OCI-LY7 (cell line): Measurements from ENCODE around the gene ZNF750. TPM values are rescaled to one million over a fixed set of nuclear protein-coding genes. Genes with fewer than 3 reads are reported as not detected.

Source experiments
- BruUV-seq: library from RNA; stranded (reverse); fragments of 400-500 nt; replicated peaks from 2 replicates; lab custom pipeline; 2021; lab: Mats Ljungman, UMichigan
- CTCF ChIA-PET: fragments of 300-600 bp; sonication (Branson Sonifier 250); formaldehyde crosslinking; loops from one replicate; lab custom pipeline; 2022; ENCODE audit warnings: antibody characterized with exemption; ENCODE audit not compliant: unreplicated experiment; lab: Charles Lee
- POLR2A ChIA-PET: fragments of 300-600 bp; sonication (Branson Sonifier 250); formaldehyde crosslinking; loops from one replicate; lab custom pipeline; 2022; ENCODE audit warnings: antibody characterized with exemption; lab: Charles Lee
- DNase-seq: peaks from one replicate; pipeline ENCODE4 v3.0.0-alpha.2; 2015; ENCODE audit warnings: low spot score
- H2AFZ ChIP-seq: fragments of 200-600 bp; sonication (generic), shearing (Covaris generic); 2 replicates; pipeline ENCODE4 v1.6.1; 2014; ENCODE audit warnings: mild to moderate bottlenecking, antibody characterized with exemption, low read length, moderate library complexity
- H3K27ac ChIP-seq: fragments of 200-600 bp; sonication (generic); 2 replicates; pipeline ENCODE4 v1.5.1; 2014; ENCODE audit warnings: mixed run types, low read depth, mild to moderate bottlenecking, moderate library complexity, low read length, inconsistent platforms; ENCODE audit not compliant: poor library complexity, severe bottlenecking
- H3K36me3 ChIP-seq: fragments of 200-600 bp; sonication (generic); 2 replicates; pipeline ENCODE4 v1.6.1; 2014; ENCODE audit warnings: mild to moderate bottlenecking, antibody characterized with exemption, low read length, moderate library complexity, mixed read lengths; ENCODE audit not compliant: insufficient read depth
- H3K4me1 ChIP-seq: fragments of 200-600 bp; sonication (generic); 2 replicates; pipeline ENCODE4 v1.5.1; 2014; ENCODE audit warnings: mild to moderate bottlenecking, low read length; ENCODE audit not compliant: insufficient read depth, poor library complexity, severe bottlenecking
- H3K4me2 ChIP-seq: fragments of 200-600 bp; sonication (generic); 2 replicates; pipeline ENCODE4 v1.6.1; 2014; ENCODE audit warnings: mild to moderate bottlenecking, low read length
- H3K4me3 ChIP-seq: fragments of 200-600 bp; sonication (generic); 2 replicates; pipeline ENCODE4 v1.5.1; 2014; ENCODE audit warnings: mild to moderate bottlenecking, low read depth, low read length; ENCODE audit not compliant: poor library complexity, severe bottlenecking
- H3K79me2 ChIP-seq: fragments of 200-600 bp; sonication (generic); 2 replicates; pipeline ENCODE4 v1.6.1; 2016; ENCODE audit warnings: low read depth, mild to moderate bottlenecking, low read length, moderate library complexity, mixed read lengths; ENCODE audit not compliant: insufficient read depth
- H3K9me2 ChIP-seq: fragments of 200-600 bp; sonication (generic); 2 replicates; pipeline ENCODE4 v1.6.1; 2016; ENCODE audit warnings: mild to moderate bottlenecking, low read length, mixed read lengths; ENCODE audit not compliant: insufficient read depth
- H3K9me3 ChIP-seq: fragments of 200-600 bp; sonication (generic); 2 replicates; pipeline ENCODE4 v1.6.1; 2014; ENCODE audit warnings: mild to moderate bottlenecking, mixed run types, low read length, mixed read lengths
- H4K20me1 ChIP-seq: fragments of 200-600 bp; sonication (generic); 2 replicates; pipeline ENCODE4 v1.6.1; 2014; ENCODE audit warnings: mild to moderate bottlenecking, antibody characterized with exemption, low read length, moderate library complexity, mixed read lengths; ENCODE audit not compliant: insufficient read depth
- EZH2phosphoT487 ChIP-seq: fragments of 200-600 bp; sonication (generic); IDR thresholded peaks from 2 replicates; pipeline ENCODE4 v1.6.1; 2018; ENCODE audit warnings: low read depth, borderline replicate concordance, mild to moderate bottlenecking, mixed run types, antibody characterized with exemption, low read length, moderate library complexity, mixed read lengths
- intact Hi-C: fragments of 100-400 bp; cut with micrococcal nuclease; formaldehyde crosslinking; loops from one replicate; pipeline ENCODE4 v1.10.0; 2022; ENCODE audit not compliant: unreplicated experiment
- total RNA-seq, 2 experiments: library from RNA; depleted of rRNA in 1 of 2; stranded (reverse); fragments of >200 nt in 1 of 2; shearing (Covaris generic) in 1 of 2; gene quantifications; 2 replicates each; pipeline ENCODE4 v1.2.3, GENCODE V29; 2014 to 2022
- TF ChIP-seq, protein P1 (sequence below): fragments of 200-600 bp; sonication (generic); conservative IDR thresholded peaks from 2 replicates; pipeline ENCODE4 v1.5.1; 2014; ENCODE audit warnings: mild to moderate bottlenecking, antibody characterized with exemption, low read length, moderate library complexity, mixed read lengths

Gene ZNF750
- total RNA-seq, 2 experiments from 2014 or later: not detected

DNA sequence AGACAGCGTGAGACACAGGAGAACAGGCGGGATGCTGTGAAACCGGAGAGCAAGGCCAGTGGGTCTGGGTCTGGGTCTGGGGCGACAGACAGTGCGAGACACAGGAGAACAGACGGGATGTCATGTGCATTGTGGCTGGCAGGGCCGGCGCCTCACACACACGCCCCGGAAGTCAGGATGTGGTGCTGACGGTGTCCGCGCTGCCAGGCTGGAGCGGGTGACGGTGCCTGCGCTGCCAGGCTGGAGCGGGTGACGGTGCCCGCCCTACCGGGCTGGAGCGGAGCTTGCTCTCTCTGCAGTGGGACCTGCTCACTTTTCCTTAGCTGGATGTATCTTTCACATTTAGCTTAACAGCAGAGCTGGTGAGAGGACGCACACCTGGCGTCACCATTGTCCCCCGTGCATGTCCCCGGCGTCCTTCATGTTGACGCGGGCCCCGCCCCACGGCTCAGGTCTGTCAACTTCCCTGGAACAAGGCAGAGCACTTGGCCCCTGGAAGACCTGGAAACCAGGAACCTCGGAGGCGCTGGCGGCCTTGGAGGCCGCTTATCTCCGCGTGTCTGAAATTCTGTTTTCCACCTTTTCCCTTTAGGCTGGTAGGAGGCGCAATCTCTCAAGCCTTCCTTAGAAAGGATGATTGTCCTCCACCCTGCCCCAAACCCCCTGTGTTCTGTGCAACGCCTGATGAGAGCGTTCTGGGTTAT is 43.0 kb upstream of the ZNF750 start:
- peaks cover 19% of the 10 kb centered on the region; the same call in 1 of the 2 replicates for H3K36me3 ChIP-seq
- H4K20me1 ChIP-seq: no peaks in the 10 kb centered on the region
- no peak overlapping the region for H2AFZ ChIP-seq
- TF ChIP-seq EZH2phosphoT487: no peak
- TF ChIP-seq, protein P1, sequence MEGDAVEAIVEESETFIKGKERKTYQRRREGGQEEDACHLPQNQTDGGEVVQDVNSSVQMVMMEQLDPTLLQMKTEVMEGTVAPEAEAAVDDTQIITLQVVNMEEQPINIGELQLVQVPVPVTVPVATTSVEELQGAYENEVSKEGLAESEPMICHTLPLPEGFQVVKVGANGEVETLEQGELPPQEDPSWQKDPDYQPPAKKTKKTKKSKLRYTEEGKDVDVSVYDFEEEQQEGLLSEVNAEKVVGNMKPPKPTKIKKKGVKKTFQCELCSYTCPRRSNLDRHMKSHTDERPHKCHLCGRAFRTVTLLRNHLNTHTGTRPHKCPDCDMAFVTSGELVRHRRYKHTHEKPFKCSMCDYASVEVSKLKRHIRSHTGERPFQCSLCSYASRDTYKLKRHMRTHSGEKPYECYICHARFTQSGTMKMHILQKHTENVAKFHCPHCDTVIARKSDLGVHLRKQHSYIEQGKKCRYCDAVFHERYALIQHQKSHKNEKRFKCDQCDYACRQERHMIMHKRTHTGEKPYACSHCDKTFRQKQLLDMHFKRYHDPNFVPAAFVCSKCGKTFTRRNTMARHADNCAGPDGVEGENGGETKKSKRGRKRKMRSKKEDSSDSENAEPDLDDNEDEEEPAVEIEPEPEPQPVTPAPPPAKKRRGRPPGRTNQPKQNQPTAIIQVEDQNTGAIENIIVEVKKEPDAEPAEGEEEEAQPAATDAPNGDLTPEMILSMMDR: no peak
- no peak for DNase-seq
- intact Hi-C loops: no loop called here
- ChIA-PET POLR2A (no interaction called here), CTCF (no interaction called here)
- no peaks in the 10 kb centered on the region for H3K79me2 ChIP-seq
- peaks cover 24% of the 10 kb centered on the region for H3K4me1 ChIP-seq
- no peak overlapping the region for H3K4me3 ChIP-seq
- no peaks in the 10 kb centered on the region for H3K9me2 ChIP-seq
- H3K4me2 ChIP-seq: no peak overlapping the region
- H3K27ac ChIP-seq: no peak overlapping the region
- no TSS peak for BruUV-seq
- no peaks in the 10 kb centered on the region for H3K9me3 ChIP-seq

DNA sequence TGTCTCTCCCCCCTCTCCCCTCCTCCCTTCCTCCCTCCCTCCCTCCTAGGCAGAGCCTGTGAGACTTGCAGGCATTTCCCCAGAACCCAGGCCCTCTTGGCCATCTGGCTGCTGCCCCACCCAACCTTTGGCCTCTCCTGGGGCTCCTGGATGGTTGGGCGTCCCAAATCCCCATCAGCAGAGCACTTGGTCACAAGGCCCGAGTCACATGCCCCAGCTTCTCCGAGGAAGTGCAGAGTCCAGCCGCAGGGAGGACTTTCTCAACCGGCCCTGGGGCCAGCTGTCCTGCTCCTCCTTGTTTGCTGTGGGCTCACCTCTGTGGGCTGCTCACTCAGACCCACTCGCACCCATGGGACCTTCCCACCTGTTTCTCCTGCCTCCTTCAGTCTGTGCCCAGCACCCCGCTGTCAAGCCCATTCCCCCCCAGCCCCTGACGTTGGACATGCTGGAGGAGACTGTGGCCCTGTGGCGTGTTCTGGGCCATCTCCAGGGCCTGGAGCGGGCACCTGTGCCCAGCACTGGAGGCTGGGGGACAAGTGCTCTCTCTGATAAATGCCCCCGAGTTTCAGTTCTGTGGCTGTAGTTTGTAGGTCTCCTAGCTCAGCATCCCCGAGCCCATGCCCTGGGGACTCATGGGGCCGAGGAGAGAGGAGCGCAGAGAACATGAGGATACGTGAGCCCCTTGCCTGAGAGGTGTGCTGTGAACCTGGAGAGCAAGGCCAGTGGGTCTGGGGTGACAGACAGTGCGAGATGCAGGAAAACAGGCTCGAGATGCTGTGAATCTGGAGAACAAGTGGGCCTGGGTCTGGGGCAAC is 42.3 kb upstream of the ZNF750 start:
- Histone ChIP-seq H2AFZ (no peak overlapping the region), H3K4me1 (peaks cover 32% of the 10 kb centered on the region), H4K20me1 (no peaks in the 10 kb centered on the region), H3K27ac (no peak overlapping the region), H3K4me3 (no peak overlapping the region), H3K36me3 (peaks cover 11% of the 10 kb centered on the region; the same call in 1 of the 2 replicates), H3K9me3 (no peaks in the 10 kb centered on the region), H3K4me2 (no peak overlapping the region), H3K79me2 (no peaks in the 10 kb centered on the region), H3K9me2 (no peaks in the 10 kb centered on the region)
- POLR2A ChIA-PET: interaction anchor here (1.9 kb wide), 1 partner anchor 10 kb away, joined by 5 read pairs; no protein-coding TSS in a partner anchor
- no peak for TF ChIP-seq EZH2phosphoT487
- TF ChIP-seq, protein P1: no peak
- CTCF ChIA-PET: no interaction called here
- BruUV-seq: no TSS peak
- intact Hi-C loops: no loop called here
- DNase-seq: no peak
